D721Med (cell line): ENCODE data around the gene FOXC1.

Source experiments
- DNase-seq: peaks from one replicate; pipeline ENCODE4 v3.0.0; 2011; ENCODE audit warnings: low spot score; ENCODE audit not compliant: insufficient read length
- FAIRE-seq: peaks from 2 replicates; lab custom pipeline; 2011; peaks lifted over from hg19 to GRCh38; lab: Jason Lieb, UNC
- CTCF ChIP-seq: IDR thresholded peaks from 2 replicates; pipeline ENCODE4 v1.5.1; 2012; ENCODE audit warnings: mild to moderate bottlenecking, control low read depth; ENCODE audit not compliant: insufficient read depth; ENCODE audit errors: missing control alignments

Gene FOXC1

DNA sequence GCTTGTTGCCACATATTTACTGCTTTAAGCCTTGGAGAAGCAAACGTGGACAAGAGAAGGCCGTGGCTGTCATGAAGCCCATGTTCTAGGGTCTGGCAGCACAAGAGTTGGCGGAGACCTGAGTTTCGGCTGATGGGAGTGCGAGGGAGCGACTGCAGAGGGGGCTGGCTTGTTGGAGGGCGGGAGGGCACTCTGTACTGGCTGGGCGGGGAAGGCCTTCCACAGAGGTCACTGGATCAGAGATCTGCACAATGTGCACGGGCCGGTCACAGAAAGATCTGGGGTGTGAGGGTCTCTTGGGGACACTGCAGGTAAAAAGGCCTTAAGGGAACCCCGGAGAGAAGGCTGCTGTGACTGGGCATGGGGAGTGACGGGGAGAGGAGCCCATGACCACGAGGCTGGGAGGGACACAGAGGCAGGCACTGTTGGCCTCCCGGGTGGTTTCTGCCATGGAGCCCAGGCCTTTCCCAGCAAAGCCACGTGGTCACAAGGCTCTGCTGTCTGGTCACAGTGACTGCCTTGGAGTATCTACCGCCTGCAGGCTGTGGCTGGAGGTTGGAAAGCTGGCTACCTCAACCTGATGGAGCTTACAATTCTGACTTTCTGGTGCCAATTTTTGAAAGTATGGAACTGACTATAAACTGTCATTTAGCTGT is 23.8 kb downstream of the FOXC1 start:
- no peak for DNase-seq
- TF ChIP-seq CTCF = no peak
- no peak for FAIRE-seq

GRCh38 chr6:1634081-1634480 is 24.4 kb downstream of the FOXC1 start:
- TF ChIP-seq CTCF = no peak
- FAIRE-seq = no peak

GRCh38 chr6:1635305-1636010 is 25.7 kb downstream of the FOXC1 start:
- DNase-seq (no peak), FAIRE-seq (no peak)
- no peak for TF ChIP-seq CTCF

More at GRCh38 chr6:1634081-1634480, 24.4 kb downstream of the FOXC1 start:
- no peak for DNase-seq

DNA sequence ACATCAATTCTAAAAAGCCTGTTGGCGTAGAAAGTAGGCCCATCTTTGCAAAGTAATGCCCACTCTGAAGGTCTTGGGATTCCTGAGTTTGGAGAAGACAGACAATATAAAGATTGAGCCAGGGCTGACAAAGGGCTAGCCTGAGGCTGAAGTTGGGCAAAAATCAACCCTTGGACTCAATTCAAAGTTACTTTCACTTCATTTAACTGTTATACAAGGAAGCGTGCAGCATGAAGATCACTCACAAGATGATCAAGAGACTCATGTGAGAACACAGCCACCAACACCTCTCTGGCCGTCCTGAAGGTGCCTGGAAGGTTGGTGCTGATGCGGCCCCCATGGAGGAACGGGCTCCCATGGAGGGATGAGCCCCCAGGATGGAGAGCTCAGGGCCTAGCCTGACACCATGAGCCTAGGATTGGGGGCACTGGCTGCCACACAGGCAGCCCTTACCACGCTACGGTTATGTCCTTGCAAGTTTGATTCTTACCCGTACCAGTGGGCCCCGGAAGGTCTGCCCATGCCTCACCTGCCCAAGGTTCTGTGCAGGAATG is 26.6 kb downstream of the FOXC1 start:
- no peak for TF ChIP-seq CTCF
- no peak for FAIRE-seq
- DNase-seq = no peak

GRCh38 chr6:1636971-1637871 is 27.5 kb downstream of the FOXC1 start:
- FAIRE-seq (no peak), DNase-seq (no peak)
- TF ChIP-seq CTCF = no peak

DNA sequence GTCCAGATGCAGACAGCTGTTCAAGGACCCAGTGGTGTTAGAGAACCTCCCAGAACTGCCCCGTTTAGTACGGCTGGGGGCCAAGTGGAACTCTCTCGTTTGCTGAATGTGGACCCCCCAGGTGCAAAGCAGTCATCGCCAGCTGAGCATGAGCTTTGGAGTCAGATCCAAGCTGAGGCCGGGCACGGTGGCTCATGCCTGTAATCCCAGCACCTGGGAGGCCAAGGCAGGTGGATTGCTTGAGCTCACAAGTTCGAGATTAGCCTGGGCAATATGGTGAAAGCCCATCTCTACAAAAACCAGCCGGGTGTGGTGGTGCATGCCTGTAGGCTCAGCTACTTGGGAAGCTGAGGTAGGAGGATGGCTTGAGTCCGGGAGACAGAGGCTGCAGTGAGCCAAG is 29.7 kb downstream of the FOXC1 start:
- FAIRE-seq = no peak
- DNase-seq = no peak
- TF ChIP-seq CTCF = no peak
